Measurements from ENCODE around the gene ARID2. TPM values are rescaled to one million over a fixed set of nuclear protein-coding genes. Genes with fewer than 3 reads are reported as not detected.

ARID2 gene
- total RNA-seq, 1 donor from 2014 or later: 15.7 TPM

GRCh38 chr12:45803111-45803510, 73.6 kb downstream of the ARID2 start:
- Histone ChIP-seq H3K36me3 (no peaks in the 10 kb centered on the region), H3K4me1 (peaks cover 8% of the 10 kb centered on the region), H3K4me3 (no peak overlapping the region), H3K27me3 (ENCODE audit: low read depth) (no peaks in the 10 kb centered on the region), H3K9me3 (replicated peaks) (no peaks in the 10 kb centered on the region), H3K27ac (replicated peaks) (no peak overlapping the region)
- no peak for TF ChIP-seq CTCF (IDR thresholded peaks at IDR 0.05; ENCODE audit: borderline replicate concordance)
- intact Hi-C loops (cut with micrococcal nuclease): no loop called here
- no peak for DNase-seq

GRCh38 chr12:45816652-45817051, 87.1 kb downstream of the ARID2 start:
- H3K9me3 ChIP-seq (replicated peaks): no peaks in the 10 kb centered on the region
- intact Hi-C loops (cut with micrococcal nuclease): no loop called here
- H3K27ac ChIP-seq (replicated peaks): no peak overlapping the region
- peaks cover 11% of the 10 kb centered on the region for H3K4me1 ChIP-seq
- H3K27me3 ChIP-seq (ENCODE audit: low read depth): no peaks in the 10 kb centered on the region
- no peak for TF ChIP-seq CTCF (IDR thresholded peaks at IDR 0.05; ENCODE audit: borderline replicate concordance)
- no peak for DNase-seq
- no peak overlapping the region for H3K4me3 ChIP-seq
- H3K36me3 ChIP-seq: peaks cover 29% of the 10 kb centered on the region

DNA sequence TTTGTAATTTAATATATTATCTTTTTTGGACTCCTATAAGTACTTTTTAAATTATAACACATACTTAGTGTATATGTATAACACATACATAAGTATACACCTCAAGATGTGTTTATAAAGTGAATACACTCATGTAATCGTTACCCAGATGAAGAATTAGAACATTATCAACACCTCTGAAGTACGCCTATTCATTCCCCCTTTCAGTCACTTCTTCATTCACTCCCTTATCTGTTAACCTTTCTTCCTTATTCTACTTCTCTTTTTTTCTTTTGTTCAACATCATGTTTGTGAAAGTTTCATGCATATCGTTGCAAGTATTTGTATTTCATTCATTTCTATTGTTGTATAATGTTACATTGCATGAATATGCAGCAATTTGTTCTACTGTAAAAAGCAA, 98.5 kb downstream of the ARID2 start:
- intact Hi-C loops (cut with micrococcal nuclease): no loop called here
- H3K4me3 ChIP-seq: no peak overlapping the region
- peaks cover 10% of the 10 kb centered on the region for H3K9me3 ChIP-seq (replicated peaks)
- H3K27me3 ChIP-seq (ENCODE audit: low read depth): no peaks in the 10 kb centered on the region
- DNase-seq: no peak
- no peaks in the 10 kb centered on the region for H3K4me1 ChIP-seq
- TF ChIP-seq CTCF (IDR thresholded peaks at IDR 0.05; ENCODE audit: borderline replicate concordance): no peak
- H3K27ac ChIP-seq (replicated peaks): no peak overlapping the region
- H3K36me3 ChIP-seq: peaks cover 36% of the 10 kb centered on the region

GRCh38 chr12:45828402-45828801, 98.9 kb downstream of the ARID2 start:
- no peak for DNase-seq
- Histone ChIP-seq H3K4me1 (peaks cover 4% of the 10 kb centered on the region), H3K27ac (replicated peaks) (no peak overlapping the region), H3K36me3 (peaks cover 32% of the 10 kb centered on the region), H3K27me3 (ENCODE audit: low read depth) (no peaks in the 10 kb centered on the region), H3K9me3 (replicated peaks) (peaks cover 10% of the 10 kb centered on the region), H3K4me3 (no peak overlapping the region)
- intact Hi-C loops (cut with micrococcal nuclease): no loop called here
- no peak for TF ChIP-seq CTCF (IDR thresholded peaks at IDR 0.05; ENCODE audit: borderline replicate concordance)

DNA sequence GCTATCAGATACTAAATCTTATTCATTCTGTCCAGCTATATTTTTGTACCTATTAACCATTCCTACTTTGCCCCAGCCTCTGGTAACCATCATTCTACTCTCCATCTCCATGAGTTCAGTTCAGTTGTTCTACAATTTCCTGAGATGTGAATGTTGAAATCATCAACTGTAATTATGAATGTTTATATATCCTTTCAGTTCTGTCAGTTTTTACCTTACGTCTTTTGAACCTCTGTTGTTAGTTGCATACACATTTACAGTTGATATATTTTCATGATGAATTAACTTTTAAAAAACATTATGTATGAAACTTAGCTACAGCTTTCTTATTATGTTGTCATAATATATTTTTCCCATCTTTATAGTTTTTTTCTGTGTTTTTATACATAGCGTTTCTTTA, 102.1 kb downstream of the ARID2 start:
- Histone ChIP-seq H3K27ac (replicated peaks) (no peak overlapping the region), H3K4me1 (peaks cover 11% of the 10 kb centered on the region), H3K36me3 (peaks cover 25% of the 10 kb centered on the region), H3K27me3 (ENCODE audit: low read depth) (no peaks in the 10 kb centered on the region), H3K4me3 (no peak overlapping the region), H3K9me3 (replicated peaks) (peaks cover 10% of the 10 kb centered on the region)
- TF ChIP-seq CTCF (IDR thresholded peaks at IDR 0.05; ENCODE audit: borderline replicate concordance): no peak
- no peak for DNase-seq
- intact Hi-C loops (cut with micrococcal nuclease): no loop called here

- Histone ChIP-seq H3K36me3 (peaks cover 41% of the 10 kb centered on the region), H3K4me3 (no peak overlapping the region), H3K9me3 (replicated peaks) (peaks cover 10% of the 10 kb centered on the region), H3K27ac (replicated peaks) (no peak overlapping the region), H3K27me3 (ENCODE audit: low read depth) (no peaks in the 10 kb centered on the region), H3K4me1 (peaks cover 11% of the 10 kb centered on the region)
- no peak for DNase-seq
- intact Hi-C loops (cut with micrococcal nuclease): no loop called here
- TF ChIP-seq CTCF (IDR thresholded peaks at IDR 0.05; ENCODE audit: borderline replicate concordance): no peak
Measured at GRCh38 chr12:45833401-45833800, 103.9 kb downstream of the ARID2 start.
